HG02970 (cell line): ENCODE data around the gene PACC1.
A peak's percentile ranks its signal among the peaks of the same experiment; 100 is the strongest.

ENCODE experiments used
- ATAC-seq: cut with Tn5 transposase; IDR thresholded peaks from one replicate; pipeline ENCODE4 v1.9.1; 2021; ENCODE audit warnings: mild to moderate bottlenecking, moderate library complexity, moderate number of reproducible peaks; ENCODE audit not compliant: unreplicated experiment, low FRiP score

The PACC1 gene

GRCh38 chr1:212438831-212439237 is 24.1 kb upstream of the PACC1 start:
- ATAC-seq = no peak

GRCh38 chr1:212437179-212437798 is 22.6 kb upstream of the PACC1 start:
- ATAC-seq = no peak

GRCh38 chr1:212434992-212435391 is 20.3 kb upstream of the PACC1 start:
- no peak for ATAC-seq

GRCh38 chr1:212433577-212434462 is 19.1 kb upstream of the PACC1 start:
- ATAC-seq = no peak

GRCh38 chr1:212432661-212433576 is 18.2 kb upstream of the PACC1 start, which contains the start of gene NENF:
Gene NENF, plus strand, starts transcription at chr1:212432920. Its CDS starts 24 bp downstream, at chr1:212432944.
- peak; percentile 90 for ATAC-seq

DNA sequence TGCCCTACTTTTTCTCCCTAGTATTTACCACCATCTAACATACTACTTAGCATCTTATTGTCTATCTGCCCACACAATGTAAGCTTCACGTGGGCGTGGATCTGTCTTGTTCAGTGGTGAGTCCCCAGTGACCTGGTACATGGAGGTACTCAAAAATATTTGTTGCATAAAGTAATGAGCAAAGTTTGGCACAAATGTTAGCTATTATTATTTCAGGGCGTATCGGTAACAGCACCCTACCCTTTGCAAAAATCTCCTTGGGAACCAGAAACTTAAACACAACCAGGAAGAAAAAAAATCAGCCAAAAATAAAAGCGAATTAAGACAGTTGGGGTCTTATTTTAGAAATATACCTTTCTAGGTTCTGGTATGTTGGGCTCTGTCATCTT is 17.6 kb upstream of the PACC1 start:
- ATAC-seq = no peak

GRCh38 chr1:212431644-212432043 is 17.0 kb upstream of the PACC1 start:
- no peak for ATAC-seq

- ATAC-seq = no peak
Measured at GRCh38 chr1:212430955-212431394, 16.3 kb upstream of the PACC1 start.

GRCh38 chr1:212430416-212430815 is 15.7 kb upstream of the PACC1 start:
- ATAC-seq = no peak

GRCh38 chr1:212428496-212428895 is 13.8 kb upstream of the PACC1 start:
- ATAC-seq = no peak

GRCh38 chr1:212423879-212424278 is 9.2 kb upstream of the PACC1 start:
- ATAC-seq = no peak

DNA sequence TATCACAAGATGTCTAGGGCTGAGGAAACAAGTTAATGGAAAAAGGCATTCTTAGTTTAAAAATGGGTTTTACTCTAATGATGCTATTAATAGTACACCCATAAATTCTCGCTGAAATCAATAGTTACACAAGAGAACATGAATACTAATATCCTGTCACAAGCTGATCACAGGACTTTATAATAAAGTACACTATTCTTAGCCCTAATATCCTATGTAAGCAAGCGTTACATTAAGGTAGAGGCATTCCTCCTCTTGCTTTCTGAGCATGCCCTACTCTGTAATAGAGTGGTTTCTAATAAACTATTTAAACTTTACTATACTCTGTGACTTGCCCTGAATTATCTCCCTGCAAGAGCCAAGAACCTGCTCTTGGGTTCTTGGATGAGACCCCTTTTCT is 6.5 kb upstream of the PACC1 start:
- no peak for ATAC-seq

DNA sequence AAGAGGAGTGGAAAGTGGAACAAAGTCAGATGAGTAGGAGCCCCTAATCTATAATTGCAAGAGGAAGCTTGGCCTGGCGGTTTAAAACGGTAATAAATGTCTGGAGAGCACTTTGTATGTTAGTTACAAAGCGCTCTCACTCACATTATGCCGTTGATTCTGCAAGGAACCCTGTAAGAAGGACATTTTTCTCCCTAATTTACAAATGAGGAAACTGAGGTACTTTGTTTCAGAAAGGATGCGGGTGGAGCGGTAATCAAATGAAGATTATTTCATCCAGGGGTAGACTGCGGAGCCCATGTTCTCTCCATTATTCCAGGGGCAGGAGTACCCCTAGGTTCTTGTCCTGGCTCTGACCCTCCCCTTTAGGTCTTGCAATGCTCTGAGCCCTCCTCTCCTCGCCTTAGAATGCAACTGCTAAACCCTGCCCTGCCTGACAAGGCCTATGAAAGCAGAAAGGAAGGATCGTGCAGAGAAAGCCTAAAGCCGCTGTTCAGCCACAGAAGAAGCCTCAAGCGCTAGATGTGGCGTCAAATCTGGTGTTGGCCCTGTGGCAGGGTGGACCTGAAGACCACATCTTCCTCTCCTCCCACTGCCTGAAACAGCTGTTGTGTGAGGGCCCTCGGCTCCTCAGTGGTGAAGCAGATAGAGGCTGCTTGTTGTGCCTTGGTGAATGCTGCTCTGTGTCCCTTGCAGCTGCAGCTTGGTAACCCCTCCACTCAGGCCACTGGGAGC is 588 bp upstream of the PACC1 start:
- ATAC-seq = no peak

GRCh38 chr1:212413902-212414327 is 771 bp downstream of the PACC1 start:
- ATAC-seq = no peak

DNA sequence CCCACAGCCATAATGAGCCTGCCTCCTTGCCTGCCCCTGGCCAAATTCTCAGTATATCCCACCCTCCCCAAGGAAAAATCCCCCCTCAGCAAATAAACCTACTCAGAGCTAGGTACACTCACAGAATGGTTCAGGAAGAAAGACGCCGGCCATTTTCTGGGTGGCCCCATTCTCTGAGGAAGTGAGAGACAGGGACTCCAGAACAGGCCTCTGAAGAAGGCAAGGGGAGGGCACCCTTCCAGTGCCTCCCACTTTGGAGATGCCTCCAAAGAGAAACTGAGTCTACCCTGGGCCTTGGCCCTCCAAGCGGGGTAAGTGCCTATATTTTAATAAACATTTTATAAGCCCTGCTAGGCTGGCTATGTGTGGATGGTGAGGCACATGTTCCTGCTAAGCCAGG is 2.3 kb downstream of the PACC1 start:
- ATAC-seq = no peak

DNA sequence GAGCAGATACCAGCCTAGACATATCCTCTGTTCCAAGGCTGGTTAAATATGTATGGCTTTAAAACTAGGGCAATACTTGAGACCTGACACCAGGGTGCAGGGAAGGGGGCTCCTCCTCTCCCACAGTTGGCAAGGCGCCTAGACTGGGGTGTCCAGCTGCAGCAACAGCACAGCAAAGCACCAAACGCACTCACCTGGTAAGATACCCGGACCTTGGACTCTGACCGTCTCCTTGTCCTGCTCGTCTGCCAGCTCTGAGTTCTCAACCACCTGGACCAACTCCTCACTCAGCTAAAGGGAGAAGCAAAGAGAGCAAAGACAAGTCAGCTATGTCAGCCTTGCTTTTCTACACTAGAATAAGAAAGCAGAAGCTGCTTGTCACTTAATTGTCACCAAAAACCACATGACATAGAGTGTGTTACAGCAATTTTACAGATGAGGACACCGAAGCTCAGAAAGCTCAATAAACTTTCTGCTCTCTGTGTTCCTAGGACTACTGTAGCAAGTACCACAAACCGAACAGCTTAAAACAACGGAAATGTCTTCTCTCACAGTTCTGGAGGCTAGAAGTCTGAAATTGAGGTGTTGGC is 4.4 kb downstream of the PACC1 start:
- ATAC-seq = no peak

DNA sequence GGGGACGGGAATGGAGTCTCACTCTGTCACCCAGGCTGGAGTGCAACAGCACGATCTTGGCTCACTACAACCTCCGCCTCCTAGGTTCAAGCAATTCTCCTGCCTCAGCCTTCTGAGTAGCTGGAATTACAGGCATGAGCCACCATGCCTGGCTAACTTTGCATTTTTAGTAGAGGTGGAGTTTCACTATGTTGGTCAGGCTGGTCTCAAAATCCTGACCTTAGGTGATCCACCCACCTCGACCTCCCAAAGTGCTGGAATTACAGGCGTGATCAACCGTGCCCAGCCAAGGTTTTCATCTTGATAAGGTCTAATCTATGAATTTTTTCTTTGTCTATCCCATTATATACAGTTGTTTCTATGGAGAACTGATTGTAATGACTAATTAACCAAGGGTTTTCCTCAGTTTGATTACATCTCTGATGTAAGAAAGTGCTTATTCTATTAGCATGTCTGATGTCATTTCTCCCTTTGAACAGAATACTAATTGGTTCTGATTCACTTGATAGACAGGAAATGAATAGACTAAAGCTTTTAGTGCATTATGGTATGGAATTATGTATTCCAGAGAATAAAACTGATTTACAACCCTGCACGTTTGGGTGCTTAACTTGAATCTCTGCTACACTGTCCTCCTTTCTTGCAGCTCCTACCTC is 11.9 kb downstream of the PACC1 start:
- no peak for ATAC-seq

DNA sequence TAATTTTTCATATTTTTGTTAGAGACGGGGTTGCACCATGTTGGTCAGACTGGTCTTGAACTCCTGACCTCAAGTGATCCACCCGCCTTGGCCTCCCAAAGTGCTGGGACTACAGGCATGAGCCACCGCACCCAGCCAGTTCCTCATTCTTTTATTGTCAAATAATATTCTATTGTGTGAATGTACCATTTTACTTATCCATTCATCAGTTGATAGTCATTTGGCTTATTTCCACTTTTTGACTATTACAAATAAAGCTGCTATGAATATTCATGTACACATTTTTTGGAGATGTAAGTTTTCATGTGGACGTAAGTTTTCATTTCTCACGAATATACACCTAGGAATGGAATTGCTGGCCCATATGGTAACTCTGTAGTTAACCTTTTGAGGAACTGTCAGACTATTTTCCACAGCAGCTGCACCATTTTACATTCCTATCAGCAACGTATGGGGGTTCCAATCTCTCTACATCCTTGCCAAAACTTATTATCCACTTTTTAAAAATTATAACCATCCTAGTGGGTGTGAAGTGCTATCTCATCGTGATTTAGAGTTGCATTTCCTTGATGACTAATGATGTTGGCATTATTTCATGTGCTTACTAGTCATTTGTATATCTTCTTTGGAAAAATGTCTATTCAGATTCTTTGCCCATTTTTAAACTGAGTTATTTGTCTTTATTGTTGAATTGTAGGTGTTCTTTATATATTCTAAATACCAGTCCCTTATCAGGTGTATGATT is 12.7 kb downstream of the PACC1 start:
- ATAC-seq = no peak
